ENCODE results near the gene MYO1D. TPM values are rescaled to one million over a fixed set of nuclear protein-coding genes. Genes with fewer than 3 reads are reported as not detected.

The MYO1D gene
- total RNA-seq, 1 experiment from 2014 or later: 23.5 TPM

DNA sequence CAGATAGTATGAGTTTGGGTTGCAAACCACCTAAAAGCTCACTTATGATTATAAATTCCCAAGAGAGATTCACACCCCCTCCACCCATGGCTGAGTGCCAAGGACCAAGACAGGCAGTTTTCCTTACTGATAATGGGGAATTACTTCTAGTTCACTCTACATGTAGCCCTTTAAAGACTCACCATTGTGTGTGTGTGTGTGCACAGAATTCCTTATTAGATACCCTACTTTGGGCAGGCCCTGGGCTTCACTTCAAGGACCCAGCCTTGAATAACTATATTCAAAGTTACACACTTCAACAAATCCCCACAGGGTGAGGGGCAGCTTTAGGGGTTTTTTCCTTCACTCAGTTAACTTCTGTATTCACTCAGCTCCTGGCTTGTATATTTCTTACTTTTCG, 143.5 kb downstream of the MYO1D start:
- no peaks in the 10 kb centered on the region for H3K79me2 ChIP-seq (ENCODE audit: low read length)
- no peak overlapping the region for H2AFZ ChIP-seq (ENCODE audit: low read length)
- ChIA-PET POLR2A (ENCODE audit: unreplicated experiment) (no interaction called here), CTCF (no interaction called here)
- DNase-seq: no peak
- no peaks in the 10 kb centered on the region for H4K20me1 ChIP-seq (ENCODE audit: low read length)
- H3K4me2 ChIP-seq (ENCODE audit: low read length): no peak overlapping the region
- no peak for ATAC-seq
- TF ChIP-seq CTCF (conservative IDR thresholded peaks at IDR 0.05; ENCODE audit: low read depth, low read length) (no peak), EZH2 (IDR thresholded peaks at IDR 0.05; ENCODE audit: low read length, unreplicated experiment) (no peak), EZH2phosphoT487 (IDR thresholded peaks at IDR 0.05; ENCODE audit: borderline replicate concordance, low read length) (no peak)
- no peak overlapping the region for H3K27ac ChIP-seq (ENCODE audit: low read length)
- H3K4me1 ChIP-seq (ENCODE audit: insufficient read depth, low read length): no peaks in the 10 kb centered on the region
- H3K9me2 ChIP-seq (replicated peaks; ENCODE audit: low read length): no peaks in the 10 kb centered on the region
- H3K4me3 ChIP-seq (ENCODE audit: low read length): no peak overlapping the region
- H3K9me3 ChIP-seq (ENCODE audit: low read length): no peaks in the 10 kb centered on the region
- intact Hi-C loops (cut with micrococcal nuclease): no loop called here
- no peaks in the 10 kb centered on the region for H3F3A ChIP-seq (ENCODE audit: low read length, unreplicated experiment)
- no peak overlapping the region for H3K9ac ChIP-seq (ENCODE audit: low read length)
- no peaks in the 10 kb centered on the region for H3K36me3 ChIP-seq (ENCODE audit: low read depth, low read length)
- BruUV-seq (replicated peaks): no TSS peak
- H3K27me3 ChIP-seq (ENCODE audit: low read length): no peaks in the 10 kb centered on the region

DNA sequence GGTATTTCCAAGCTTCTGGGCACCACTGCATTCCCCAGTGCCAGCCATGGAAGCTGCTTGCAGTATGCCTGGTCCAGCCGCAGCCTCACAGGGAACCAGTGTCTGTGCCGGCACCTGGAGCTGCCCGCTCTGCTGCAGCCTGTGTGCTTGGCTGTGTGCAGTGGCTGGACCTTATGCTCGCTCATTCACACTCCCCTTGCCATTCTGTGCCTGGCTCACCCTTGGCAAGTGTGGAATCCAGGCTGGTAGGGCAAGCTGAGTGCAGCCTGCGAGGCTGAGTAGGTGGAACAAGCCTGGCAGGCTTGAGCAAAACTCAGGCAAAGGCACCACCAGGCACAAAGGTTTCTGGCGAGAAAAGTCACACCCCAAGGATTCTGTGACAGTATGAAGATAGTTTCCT, 144.0 kb downstream of the MYO1D start:
- intact Hi-C loops (cut with micrococcal nuclease): no loop called here
- ATAC-seq: no peak
- POLR2A ChIA-PET (ENCODE audit: unreplicated experiment): no interaction called here
- H3F3A ChIP-seq (ENCODE audit: low read length, unreplicated experiment): no peaks in the 10 kb centered on the region
- H3K79me2 ChIP-seq (ENCODE audit: low read length): no peaks in the 10 kb centered on the region
- H3K4me1 ChIP-seq (ENCODE audit: insufficient read depth, low read length): no peaks in the 10 kb centered on the region
- H3K9me2 ChIP-seq (replicated peaks; ENCODE audit: low read length): no peaks in the 10 kb centered on the region
- no peak overlapping the region for H3K9ac ChIP-seq (ENCODE audit: low read length)
- CTCF ChIA-PET: no interaction called here
- no peaks in the 10 kb centered on the region for H4K20me1 ChIP-seq (ENCODE audit: low read length)
- no peak overlapping the region for H3K4me2 ChIP-seq (ENCODE audit: low read length)
- H3K9me3 ChIP-seq (ENCODE audit: low read length): no peaks in the 10 kb centered on the region
- no TSS peak for BruUV-seq (replicated peaks)
- no peak for TF ChIP-seq EZH2phosphoT487 (IDR thresholded peaks at IDR 0.05; ENCODE audit: borderline replicate concordance, low read length)
- no peak for TF ChIP-seq EZH2 (IDR thresholded peaks at IDR 0.05; ENCODE audit: low read length, unreplicated experiment)
- TF ChIP-seq CTCF (conservative IDR thresholded peaks at IDR 0.05; ENCODE audit: low read depth, low read length): no peak
- H3K27me3 ChIP-seq (ENCODE audit: low read length): no peaks in the 10 kb centered on the region
- no peak overlapping the region for H3K27ac ChIP-seq (ENCODE audit: low read length)
- no peak overlapping the region for H3K4me3 ChIP-seq (ENCODE audit: low read length)
- no peaks in the 10 kb centered on the region for H3K36me3 ChIP-seq (ENCODE audit: low read depth, low read length)
- H2AFZ ChIP-seq (ENCODE audit: low read length): no peak overlapping the region
- no peak for DNase-seq

GRCh38 chr17:32732296-32732642, 144.7 kb downstream of the MYO1D start:
- Histone ChIP-seq H3F3A (ENCODE audit: low read length, unreplicated experiment) (no peaks in the 10 kb centered on the region), H3K27me3 (ENCODE audit: low read length) (no peaks in the 10 kb centered on the region), H3K79me2 (ENCODE audit: low read length) (no peaks in the 10 kb centered on the region), H2AFZ (ENCODE audit: low read length) (no peak overlapping the region), H3K27ac (ENCODE audit: low read length) (no peak overlapping the region), H3K4me1 (ENCODE audit: insufficient read depth, low read length) (no peaks in the 10 kb centered on the region), H3K9me2 (replicated peaks; ENCODE audit: low read length) (no peaks in the 10 kb centered on the region), H3K36me3 (ENCODE audit: low read depth, low read length) (no peaks in the 10 kb centered on the region), H3K4me2 (ENCODE audit: low read length) (no peak overlapping the region), H3K9ac (ENCODE audit: low read length) (no peak overlapping the region), H3K9me3 (ENCODE audit: low read length) (no peaks in the 10 kb centered on the region), H3K4me3 (ENCODE audit: low read length) (no peak overlapping the region), H4K20me1 (ENCODE audit: low read length) (no peaks in the 10 kb centered on the region)
- intact Hi-C loops (cut with micrococcal nuclease): no loop called here
- ChIA-PET CTCF (no interaction called here), POLR2A (ENCODE audit: unreplicated experiment) (no interaction called here)
- ATAC-seq (no peak), DNase-seq (no peak)
- TF ChIP-seq CTCF (conservative IDR thresholded peaks at IDR 0.05; ENCODE audit: low read depth, low read length) (no peak), EZH2 (IDR thresholded peaks at IDR 0.05; ENCODE audit: low read length, unreplicated experiment) (no peak), EZH2phosphoT487 (IDR thresholded peaks at IDR 0.05; ENCODE audit: borderline replicate concordance, low read length) (no peak)
- BruUV-seq (replicated peaks): no TSS peak
